ENCODE results near the gene RAB44.
A peak's percentile ranks its signal among the peaks of the same experiment; 100 is the strongest.

The RAB44 gene

DNA sequence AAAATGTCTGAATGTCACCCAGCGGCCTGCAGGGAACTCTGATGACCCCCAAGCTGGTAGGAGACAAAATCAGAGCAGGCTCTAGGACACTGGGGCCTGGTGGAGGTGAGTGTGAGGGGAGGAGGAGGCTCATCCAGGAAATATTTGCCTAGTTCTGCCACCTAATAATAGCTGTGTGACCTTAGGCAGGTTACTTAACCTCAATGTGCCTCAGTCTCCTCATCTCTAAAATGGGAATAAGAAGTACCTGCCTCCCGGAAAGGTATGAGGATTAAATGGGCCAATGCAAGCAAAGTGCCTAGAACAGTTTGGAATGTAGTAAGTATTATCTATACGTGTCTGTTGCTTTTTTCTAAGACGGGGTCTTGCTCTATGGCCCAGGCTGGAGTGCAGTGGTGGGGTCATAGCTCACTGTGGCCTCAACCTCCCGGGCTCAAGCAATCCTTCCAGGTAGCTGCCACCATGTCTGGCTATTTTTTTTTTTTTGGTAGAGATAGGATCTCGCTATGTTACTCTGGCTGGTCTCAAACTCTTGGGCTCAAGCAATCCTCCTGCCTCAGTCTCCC is 60.4 kb downstream of the RAB44 start:
- TF ChIP-seq, protein P1, sequence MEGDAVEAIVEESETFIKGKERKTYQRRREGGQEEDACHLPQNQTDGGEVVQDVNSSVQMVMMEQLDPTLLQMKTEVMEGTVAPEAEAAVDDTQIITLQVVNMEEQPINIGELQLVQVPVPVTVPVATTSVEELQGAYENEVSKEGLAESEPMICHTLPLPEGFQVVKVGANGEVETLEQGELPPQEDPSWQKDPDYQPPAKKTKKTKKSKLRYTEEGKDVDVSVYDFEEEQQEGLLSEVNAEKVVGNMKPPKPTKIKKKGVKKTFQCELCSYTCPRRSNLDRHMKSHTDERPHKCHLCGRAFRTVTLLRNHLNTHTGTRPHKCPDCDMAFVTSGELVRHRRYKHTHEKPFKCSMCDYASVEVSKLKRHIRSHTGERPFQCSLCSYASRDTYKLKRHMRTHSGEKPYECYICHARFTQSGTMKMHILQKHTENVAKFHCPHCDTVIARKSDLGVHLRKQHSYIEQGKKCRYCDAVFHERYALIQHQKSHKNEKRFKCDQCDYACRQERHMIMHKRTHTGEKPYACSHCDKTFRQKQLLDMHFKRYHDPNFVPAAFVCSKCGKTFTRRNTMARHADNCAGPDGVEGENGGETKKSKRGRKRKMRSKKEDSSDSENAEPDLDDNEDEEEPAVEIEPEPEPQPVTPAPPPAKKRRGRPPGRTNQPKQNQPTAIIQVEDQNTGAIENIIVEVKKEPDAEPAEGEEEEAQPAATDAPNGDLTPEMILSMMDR (IDR thresholded peaks at IDR 0.05; ENCODE audit: extremely low read depth, missing control alignments): no peak
- no peak for DNase-seq (ENCODE audit: low spot score)

DNA sequence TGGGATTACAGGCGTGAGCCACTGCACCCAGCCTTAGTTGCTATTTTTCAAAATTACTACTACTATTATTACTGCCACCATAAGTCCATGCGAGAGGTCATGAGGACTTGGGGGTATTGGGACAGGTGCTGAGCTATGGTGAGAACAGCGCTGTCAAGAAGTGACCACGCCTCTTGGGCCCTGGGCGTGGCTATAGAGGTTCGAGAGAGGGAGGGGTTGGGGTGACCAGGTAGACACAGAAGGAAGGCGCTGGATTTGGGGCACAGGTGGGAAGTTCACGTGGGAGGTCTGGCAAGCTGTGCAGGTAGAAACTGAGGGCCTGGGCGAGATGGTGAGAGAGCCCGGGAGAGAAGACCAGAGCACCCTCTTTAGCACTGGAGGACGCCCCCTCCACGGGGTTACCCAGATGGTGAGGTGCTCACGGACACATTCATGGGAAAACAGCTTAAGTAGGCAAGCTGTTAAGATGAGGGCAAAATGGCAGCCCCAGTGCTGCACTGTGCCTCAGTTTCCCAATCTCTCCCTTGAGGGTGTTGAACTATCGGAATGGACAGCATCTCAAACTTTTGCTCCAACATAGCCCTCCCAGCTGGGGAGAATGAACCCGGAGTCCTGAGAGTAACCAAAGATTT is 61.0 kb downstream of the RAB44 start:
- TF ChIP-seq, protein P1 (IDR thresholded peaks at IDR 0.05; ENCODE audit: extremely low read depth, missing control alignments): no peak

DNA sequence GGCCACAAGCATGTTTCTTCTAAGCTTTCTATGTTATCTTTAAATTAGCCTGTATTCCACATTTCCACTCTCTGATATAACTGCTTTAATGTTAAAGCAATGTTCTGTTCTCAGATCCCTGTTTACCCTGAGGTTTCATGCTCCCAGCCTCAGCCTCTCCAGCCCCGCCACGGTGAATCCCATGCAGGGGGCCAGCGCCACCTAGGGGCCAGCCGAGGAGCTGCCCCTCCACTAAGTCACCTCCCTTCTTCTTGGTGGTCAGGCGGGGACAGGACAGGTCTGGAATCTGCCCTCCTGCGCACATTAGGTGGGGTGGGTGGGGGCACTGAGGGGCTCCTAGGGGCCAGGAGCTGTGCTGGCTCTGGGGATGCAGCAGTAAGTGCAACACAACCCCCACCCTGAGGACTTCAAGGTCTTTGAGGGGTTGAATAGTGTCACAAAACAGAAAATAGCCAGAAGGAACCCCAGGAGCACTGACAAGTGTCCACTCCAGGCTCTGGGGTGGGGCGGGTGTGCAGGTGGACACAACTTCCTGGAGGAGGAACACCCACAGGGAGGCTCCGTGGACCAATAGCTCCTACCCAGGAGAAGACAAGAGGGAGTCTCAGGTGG is 61.6 kb downstream of the RAB44 start:
- TF ChIP-seq, protein P1 (IDR thresholded peaks at IDR 0.05; ENCODE audit: extremely low read depth, missing control alignments): peak; percentile 96
- DNase-seq (ENCODE audit: low spot score): peak; percentile 85

More for the DNA sequence above, 61.0 kb downstream of the RAB44 start:
- no peak for DNase-seq (ENCODE audit: low spot score)

DNA sequence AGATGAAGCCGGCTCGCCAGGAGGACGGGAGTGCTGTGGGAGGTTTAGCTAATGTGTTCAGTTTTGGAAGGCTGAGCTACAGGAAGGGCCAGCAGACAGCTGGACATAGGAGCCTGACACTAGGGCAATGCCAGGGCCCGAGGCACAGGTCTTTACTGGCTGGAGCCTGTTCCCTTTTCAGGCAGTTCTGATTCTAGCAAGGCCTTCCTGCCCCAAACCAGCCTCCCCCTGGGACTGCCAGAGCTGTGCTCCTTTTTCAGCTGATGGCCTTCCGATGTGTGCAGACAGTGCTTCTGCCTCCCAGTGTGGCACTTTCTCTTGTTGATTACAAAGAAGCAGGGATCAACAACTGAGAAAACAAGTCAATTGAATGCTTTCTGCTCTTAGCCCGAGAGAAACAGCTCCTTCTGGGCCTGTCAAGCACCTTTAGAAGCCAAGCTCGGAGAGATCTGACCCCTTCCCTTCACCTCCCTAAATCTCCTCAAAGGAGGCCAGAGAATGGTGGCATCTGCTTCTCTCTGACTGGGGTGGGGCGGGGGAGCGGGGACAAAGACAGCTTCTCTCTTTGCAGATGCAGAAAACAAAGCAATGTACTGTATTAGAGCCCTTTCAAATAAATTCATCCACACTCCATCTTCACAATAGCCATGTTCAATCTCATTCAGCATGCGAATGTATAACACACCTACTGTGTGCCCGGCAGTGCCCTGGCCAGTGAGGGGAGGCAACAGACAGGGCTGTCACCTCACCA is 63.2 kb downstream of the RAB44 start:
- TF ChIP-seq, protein P1 (IDR thresholded peaks at IDR 0.05; ENCODE audit: extremely low read depth, missing control alignments): no peak

DNA sequence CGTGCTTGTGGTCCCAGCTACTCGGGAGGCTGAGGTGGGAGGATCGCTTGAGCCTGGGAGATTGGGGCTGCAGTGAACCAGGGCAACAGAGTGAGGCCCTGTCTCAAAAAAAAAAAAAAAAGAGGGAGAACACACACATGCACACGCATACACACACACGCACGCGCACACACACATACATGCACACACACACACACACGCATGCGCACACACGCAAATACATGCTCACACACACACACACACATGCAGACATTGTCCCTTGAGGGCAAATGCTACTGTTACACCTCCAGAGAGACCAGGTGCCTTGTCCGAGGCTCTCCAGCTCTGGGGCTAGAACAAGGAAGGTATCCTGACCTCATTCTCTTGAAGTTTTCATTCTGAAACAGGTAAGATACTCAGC is 64.5 kb downstream of the RAB44 start:
- DNase-seq (ENCODE audit: low spot score): no peak
- TF ChIP-seq, protein P1 (IDR thresholded peaks at IDR 0.05; ENCODE audit: extremely low read depth, missing control alignments): no peak

More for the DNA sequence above, 63.2 kb downstream of the RAB44 start:
- DNase-seq (ENCODE audit: low spot score): no peak

DNA sequence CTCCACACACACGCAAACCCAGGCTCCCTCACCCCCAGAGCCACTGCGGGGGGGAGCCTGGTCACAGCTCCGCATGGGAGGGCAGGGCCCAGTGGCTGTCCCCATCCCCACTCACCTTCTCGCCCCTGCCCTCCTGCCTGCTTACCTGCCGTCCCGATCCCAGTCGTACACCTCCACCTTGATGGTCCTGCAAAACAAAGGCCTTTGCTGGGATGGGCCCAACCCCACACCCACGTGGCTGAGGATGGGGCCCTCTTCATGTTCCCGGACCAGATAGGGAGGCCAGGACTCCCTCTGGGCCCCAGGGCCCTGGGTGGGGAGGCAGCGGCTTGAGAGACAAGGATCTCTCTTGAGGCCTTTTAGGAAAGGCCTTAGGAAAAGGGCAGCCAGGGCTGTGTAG is 67.6 kb downstream of the RAB44 start:
- TF ChIP-seq, protein P1 (IDR thresholded peaks at IDR 0.05; ENCODE audit: extremely low read depth, missing control alignments): no peak
- no peak for DNase-seq (ENCODE audit: low spot score)
